H1 (cell line): ENCODE measurements around the gene PLG.
"Not testable (repeated sequence)": the region's sequence is repeated elsewhere in the genome, so short reads cannot be mapped to it uniquely, and the experiment has no call there.

Experiments used
- CHD2 ChIP-seq: IDR thresholded peaks from 2 replicates; pipeline ENCODE4 v1.6.1; 2012; ENCODE audit warnings: low read length, improper control_type of control experiment
- HDAC2 ChIP-seq, 2 experiments: fragments of 300-600 bp in 1 of 2; sonication (generic) in 1 of 2; IDR thresholded peaks; 2 replicates each; pipeline ENCODE4 v1.6.1; 2011 to 2012; ENCODE audit warnings: low read depth in 2 of 2, low read length in 2 of 2, mild to moderate bottlenecking in 2 of 2, moderate library complexity in 2 of 2, borderline replicate concordance in 1 of 2, inconsistent platforms in 1 of 2
- HDAC6 ChIP-seq: IDR thresholded peaks from one replicate; pipeline ENCODE4 v1.7.1; 2012; ENCODE audit warnings: low read depth, mild to moderate bottlenecking, inconsistent platforms, low read length, moderate library complexity
- TAF1 ChIP-seq: IDR thresholded peaks from 2 replicates; pipeline ENCODE4 v1.6.1; 2011; ENCODE audit warnings: mild to moderate bottlenecking, low read depth, low read length
- TF ChIP-seq, protein P1 (sequence below): IDR thresholded peaks from 2 replicates; pipeline ENCODE4 v1.6.1; 2011; ENCODE audit warnings: low read length, improper control_type of control experiment
- TF ChIP-seq, protein P2 (sequence below), 3 experiments: IDR thresholded peaks; 1 replicate in 2 of 3; 2 replicates in 1 of 3; pipeline versions ENCODE4 v1.5.1 to v1.6.1; 2011; ENCODE audit warnings: low read length in 3 of 3, mild to moderate bottlenecking in 3 of 3, inconsistent platforms in 2 of 3, low read depth in 1 of 3, moderate library complexity in 1 of 3; ENCODE audit not compliant: insufficient read depth in 1 of 3; ENCODE audit errors: control extremely low read depth in 1 of 3

DNA sequence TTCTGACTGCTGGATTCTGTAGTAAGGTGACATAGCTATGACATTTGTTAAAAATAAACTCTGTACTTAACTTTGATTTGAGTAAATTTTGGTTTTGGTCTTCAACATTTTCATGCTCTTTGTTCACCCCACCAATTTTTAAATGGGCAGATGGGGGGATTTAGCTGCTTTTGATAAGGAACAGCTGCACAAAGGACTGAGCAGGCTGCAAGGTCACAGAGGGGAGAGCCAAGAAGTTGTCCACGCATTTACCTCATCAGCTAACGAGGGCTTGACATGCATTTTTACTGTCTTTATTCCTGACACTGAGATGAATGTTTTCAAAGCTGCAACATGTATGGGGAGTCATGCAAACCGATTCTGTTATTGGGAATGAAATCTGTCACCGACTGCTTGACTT lies 51.2 kb downstream of the PLG start:
- not testable (repeated sequence) for TF ChIP-seq HDAC6; HDAC2 (IDR thresholded peaks at IDR 0.05; ENCODE audit: borderline replicate concordance in 1 of 2, low read depth in 2 of 2, low read length in 2 of 2); CHD2; TAF1
- TF ChIP-seq, protein P1, sequence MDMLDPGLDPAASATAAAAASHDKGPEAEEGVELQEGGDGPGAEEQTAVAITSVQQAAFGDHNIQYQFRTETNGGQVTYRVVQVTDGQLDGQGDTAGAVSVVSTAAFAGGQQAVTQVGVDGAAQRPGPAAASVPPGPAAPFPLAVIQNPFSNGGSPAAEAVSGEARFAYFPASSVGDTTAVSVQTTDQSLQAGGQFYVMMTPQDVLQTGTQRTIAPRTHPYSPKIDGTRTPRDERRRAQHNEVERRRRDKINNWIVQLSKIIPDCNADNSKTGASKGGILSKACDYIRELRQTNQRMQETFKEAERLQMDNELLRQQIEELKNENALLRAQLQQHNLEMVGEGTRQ, result not testable (repeated sequence)
- TF ChIP-seq, protein P2, sequence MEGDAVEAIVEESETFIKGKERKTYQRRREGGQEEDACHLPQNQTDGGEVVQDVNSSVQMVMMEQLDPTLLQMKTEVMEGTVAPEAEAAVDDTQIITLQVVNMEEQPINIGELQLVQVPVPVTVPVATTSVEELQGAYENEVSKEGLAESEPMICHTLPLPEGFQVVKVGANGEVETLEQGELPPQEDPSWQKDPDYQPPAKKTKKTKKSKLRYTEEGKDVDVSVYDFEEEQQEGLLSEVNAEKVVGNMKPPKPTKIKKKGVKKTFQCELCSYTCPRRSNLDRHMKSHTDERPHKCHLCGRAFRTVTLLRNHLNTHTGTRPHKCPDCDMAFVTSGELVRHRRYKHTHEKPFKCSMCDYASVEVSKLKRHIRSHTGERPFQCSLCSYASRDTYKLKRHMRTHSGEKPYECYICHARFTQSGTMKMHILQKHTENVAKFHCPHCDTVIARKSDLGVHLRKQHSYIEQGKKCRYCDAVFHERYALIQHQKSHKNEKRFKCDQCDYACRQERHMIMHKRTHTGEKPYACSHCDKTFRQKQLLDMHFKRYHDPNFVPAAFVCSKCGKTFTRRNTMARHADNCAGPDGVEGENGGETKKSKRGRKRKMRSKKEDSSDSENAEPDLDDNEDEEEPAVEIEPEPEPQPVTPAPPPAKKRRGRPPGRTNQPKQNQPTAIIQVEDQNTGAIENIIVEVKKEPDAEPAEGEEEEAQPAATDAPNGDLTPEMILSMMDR (IDR thresholded peaks at IDR 0.05; ENCODE audit: control extremely low read depth in 1 of 3, insufficient read depth in 1 of 3, low read depth in 1 of 3, low read length in 3 of 3), result not testable (repeated sequence)
